GM12891 (cell line): Measurements from ENCODE around the gene PCSK1.

Experiments used
- PAX5 ChIP-seq: IDR thresholded peaks from 2 replicates; pipeline ENCODE4 v1.6.1; 2011; ENCODE audit warnings: low read length, moderate library complexity, mild to moderate bottlenecking; ENCODE audit not compliant: insufficient read depth, severe bottlenecking
- POLR2A ChIP-seq: IDR thresholded peaks from 2 replicates; pipeline ENCODE4 v1.6.1; 2011; ENCODE audit warnings: low read depth, low read length, control low read depth
- POLR2AphosphoS5 ChIP-seq: IDR thresholded peaks from 2 replicates; pipeline ENCODE4 v1.6.1; 2011; ENCODE audit warnings: low read depth, low read length, control low read depth
- SPI1 ChIP-seq: IDR thresholded peaks from 2 replicates; pipeline ENCODE4 v1.6.1; 2011; ENCODE audit warnings: low read depth, low read length, control low read depth
- TAF1 ChIP-seq: IDR thresholded peaks from 2 replicates; pipeline ENCODE4 v1.6.1; 2011; ENCODE audit warnings: low read depth, low read length, control low read depth

- no peak for TF ChIP-seq POLR2A
- TF ChIP-seq SPI1 = no peak
- TF ChIP-seq TAF1 = no peak
- no peak for TF ChIP-seq POLR2AphosphoS5
- no peak for TF ChIP-seq PAX5
These were observed 78.8 kb downstream of the PCSK1 start for GRCh38 chr5:96354237-96354636.
